NCI-H524 (cell line): ENCODE measurements around the gene KIAA1755.

Source experiments
- DNase-seq, 2 experiments: peaks; one replicate each; lab custom pipeline; 2025; lab: John Stamatoyannopoulos, UW

Gene KIAA1755

DNA sequence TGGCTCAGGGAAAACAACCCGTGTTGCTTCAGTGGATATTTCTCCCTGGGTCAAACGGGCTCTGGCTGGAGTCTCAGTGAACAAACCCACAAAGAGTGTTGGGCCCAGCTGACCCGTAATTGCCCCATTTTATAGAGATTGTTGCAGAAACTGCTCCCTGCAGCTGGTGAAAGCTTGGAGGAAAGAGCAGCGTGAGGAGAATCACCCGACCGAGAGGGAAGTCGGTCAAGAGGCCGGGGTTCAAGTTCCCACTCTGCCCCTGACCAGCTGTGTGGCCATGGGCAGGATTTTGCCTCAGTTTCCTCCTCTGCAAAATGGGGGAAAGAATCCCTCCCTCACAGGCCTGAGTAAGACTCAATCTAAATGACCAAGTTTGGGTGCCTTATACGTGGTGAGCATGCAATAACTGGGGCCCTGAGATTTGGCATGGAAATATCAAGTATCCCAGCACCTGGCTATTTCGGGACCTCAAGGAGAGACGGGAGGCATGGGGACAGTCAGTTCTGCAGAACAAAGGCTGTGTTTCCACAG, 93.8 kb downstream of the KIAA1755 start:
- no peak for DNase-seq

DNA sequence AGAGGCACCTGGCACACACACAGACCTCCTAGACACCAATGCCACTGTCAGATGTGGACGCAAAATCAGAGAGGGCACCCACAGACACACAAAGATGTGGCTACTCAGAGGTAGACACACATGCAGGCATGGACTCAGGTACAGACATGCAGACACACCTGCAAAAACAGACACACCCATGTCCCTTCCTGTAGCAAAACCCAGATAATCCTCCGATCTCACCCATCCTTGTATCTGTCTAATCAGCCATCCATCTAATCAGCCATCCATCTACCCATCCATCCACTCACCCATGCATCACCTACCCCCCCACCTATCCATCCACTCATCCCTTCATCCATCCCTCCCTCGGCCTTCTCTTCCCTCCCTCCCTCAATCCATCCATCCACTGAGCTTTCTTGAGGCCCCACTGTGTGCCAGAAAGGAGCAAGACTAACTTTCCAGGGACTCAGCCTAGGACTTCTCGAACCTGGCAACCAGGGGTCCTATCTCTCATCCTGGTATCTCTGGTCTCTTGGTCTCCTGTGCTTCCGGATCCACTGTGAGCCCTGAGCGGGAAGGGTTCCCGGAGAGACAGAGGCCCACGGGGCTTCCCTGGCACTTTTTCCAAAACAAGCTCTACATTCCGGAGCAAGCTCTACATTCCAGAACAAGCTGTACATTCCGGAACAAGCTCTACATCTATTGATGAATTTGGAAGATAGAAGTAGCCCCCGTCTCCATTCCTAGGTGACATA, 94.4 kb downstream of the KIAA1755 start:
- DNase-seq: no peak

DNA sequence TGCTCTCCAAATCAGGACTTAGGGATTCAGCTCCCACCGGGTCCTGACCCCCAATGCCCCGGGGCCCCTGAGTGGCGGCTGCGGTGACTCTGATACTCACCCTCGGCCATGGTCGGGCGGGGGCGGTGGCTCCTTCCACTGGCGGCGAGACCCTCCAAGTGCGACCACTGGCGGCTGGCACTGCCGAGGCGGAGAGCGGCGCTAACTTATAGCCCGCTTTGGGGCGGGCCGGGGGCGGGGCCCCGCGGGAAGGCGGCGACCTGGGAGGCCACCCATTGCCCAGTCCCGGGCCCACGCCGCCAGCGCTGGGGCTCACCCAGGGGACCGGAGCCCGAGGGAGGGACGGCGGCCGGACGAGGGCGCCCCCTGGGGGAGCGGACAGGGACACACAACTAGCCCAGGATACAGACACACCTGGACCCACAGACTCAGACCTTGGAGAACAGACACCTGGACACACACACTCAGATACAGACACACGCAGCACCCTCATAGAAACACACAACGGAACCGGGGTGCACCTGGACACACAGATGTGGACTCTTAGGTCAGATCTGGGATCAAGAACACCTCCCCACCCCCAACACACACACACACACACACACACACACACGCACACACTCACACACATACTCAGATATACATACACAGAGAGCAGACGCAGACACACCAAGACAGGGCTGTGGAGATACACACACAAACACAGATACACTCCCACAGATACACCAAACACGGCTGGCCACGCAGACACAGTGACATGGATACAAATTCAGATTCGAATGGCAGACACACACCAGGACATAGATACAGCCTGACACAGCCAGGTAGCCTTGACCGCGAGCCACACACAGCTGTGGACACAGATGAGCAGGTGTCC, 95.2 kb downstream of the KIAA1755 start, which contains the start of gene TGM2:
TGM2 (minus strand) TSS at position 182 of the 877 bp plus-strand sequence; CDS start at position 110, 72 bp downstream.
- DNase-seq: peak; percentile 43 to 78

DNA sequence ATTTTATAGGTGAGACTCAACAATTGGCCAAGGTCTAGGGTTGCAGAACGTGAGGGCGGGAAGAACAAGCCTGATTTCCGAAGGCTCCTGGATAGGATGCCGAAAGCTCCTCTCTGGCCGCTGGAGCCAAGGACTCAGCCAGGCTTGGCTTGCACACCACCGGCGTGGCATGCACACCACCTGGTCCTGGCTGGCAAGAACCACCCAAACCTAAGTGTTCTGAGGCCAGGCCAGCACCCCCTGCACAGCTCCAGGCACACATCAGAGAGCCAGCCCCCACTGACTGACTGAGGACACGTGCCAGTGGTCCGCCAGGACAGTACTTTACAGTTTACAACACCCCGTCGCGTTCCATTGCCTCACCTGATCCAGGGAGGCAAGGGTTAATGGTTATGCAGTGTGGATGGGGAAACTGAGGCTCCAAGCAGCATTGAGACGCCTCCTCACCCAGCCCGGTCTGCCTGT, 95.9 kb downstream of the KIAA1755 start:
- no peak for DNase-seq

DNA sequence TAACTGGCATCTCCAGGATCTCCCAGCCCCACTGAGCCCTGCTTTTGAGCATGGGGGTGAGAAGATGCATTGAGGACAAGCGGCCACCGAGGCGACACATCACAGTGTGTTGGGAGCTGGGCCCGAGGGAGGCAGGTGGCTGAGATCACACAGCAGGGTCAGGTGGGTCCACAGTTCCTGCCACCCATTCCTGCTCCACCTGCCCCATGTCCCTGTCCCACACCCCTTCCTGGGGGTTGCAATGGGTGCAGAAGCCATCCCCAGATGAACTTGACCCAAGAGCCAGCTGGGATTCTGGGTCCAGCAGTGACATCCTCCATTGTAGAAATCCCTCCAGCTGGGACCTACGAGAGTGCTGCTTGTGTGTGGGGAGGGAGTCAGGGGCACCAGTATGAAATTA, 96.5 kb downstream of the KIAA1755 start:
- DNase-seq: no peak

DNA sequence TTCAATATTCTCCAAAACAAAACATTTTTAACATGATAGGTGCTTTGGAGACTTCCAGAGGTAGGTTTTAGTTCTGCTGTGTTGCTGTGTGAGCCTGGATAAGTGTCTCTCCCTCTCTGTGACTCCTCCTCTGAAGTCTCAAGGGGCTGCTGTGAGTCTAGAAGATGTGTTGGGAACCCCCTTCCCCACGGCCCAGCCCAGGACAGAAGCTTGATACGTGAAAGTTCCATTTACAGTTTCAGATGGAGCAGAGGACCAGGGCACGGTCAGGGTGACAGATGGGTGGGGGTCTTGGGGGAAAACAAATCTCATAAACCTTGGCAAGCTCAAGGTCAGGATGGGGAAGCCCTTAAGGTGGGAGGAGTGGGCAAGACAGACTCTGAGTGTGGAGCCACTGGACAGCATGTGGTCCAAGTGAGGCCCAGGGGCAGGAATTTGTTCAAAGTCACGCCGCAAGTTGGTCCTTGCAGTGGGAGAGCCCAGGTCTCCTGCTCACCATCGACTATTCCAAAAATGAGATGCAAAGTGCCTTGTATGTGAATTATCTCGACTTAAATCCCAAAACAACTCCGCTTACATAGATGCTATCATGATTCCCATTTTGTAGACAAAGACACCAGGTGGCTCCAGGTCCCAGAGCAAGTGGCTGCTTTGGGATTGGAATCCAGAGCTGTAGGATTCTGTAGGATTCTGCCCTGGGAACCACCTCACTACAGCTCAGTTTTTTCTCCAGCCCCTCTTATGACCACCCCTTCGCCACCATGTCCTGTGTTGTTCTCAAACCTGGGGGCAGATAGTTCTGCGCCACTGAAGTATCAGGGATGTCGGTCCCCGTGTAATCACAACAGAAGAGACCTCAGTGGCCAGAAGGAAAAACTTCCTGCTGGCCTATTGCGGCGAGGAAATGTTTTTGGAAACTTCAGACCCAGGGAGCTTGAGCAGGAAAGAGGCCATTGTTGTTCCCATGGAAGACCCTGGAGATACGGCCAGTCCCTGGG, 97.4 kb downstream of the KIAA1755 start:
- DNase-seq: no peak

DNA sequence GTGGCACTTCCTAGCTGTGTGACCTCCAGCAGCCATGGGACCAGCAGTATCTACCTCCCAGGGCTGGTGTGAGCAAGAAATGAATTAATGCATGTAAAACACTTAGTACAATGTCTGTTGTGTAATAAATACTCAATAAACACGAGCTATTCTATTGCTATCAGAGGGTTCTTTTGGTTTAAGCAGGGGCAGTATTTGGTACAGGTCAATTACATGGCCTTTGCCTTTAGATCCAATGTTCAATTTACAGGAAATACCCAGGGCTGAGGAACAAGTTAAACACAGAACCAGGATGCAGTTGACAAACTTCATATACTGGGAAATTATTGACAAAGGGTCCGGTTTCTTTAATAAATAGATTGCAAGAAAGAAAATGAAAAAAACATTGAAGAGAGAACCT, 98.4 kb downstream of the KIAA1755 start:
- DNase-seq: no peak

DNA sequence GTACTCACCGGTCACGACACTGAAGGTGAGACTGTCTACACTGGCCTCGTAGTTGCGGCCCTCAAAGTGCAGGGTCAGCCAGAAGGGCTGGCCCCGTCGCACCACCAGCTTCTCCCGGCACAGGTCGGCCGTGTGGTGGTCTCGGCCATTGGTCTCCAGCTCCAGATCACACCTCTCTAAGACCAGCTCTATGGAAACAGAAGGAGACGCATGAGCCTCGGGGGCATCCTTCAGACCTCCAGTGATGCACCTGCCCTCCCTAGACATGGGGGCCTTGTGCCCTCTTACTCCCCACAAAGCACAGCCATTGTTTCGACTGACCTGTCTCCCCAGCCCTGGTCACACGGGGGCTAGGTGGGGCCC, 99.1 kb downstream of the KIAA1755 start:
- DNase-seq: no peak
